RWPE2 (cell line): ENCODE results near the gene FAR2.
"Not testable (repeated sequence)": the region's sequence is repeated elsewhere in the genome, so short reads cannot be mapped to it uniquely, and the experiment has no call there.

Experiments
- ATAC-seq: fragments of 200-7000 bp; cut with Tn5 transposase; 3 replicates; pipeline ENCODE4 v1.9.1; 2021; ENCODE audit warnings: low read depth
- DNase-seq: peaks from one replicate; pipeline ENCODE4 v3.0.0-alpha.2; 2020; ENCODE audit warnings: low spot score
- H3K27ac ChIP-seq: fragments of 450-650 bp; 2 replicates; pipeline ENCODE4 v1.5.1; 2017; ENCODE audit warnings: mild to moderate bottlenecking; ENCODE audit not compliant: poor library complexity, severe bottlenecking
- H3K27me3 ChIP-seq: fragments of 250-450 bp; sonication (Bioruptor Pico); 2 replicates; pipeline ENCODE4 v1.5.1; 2021; ENCODE audit warnings: mild to moderate bottlenecking, moderate library complexity; ENCODE audit not compliant: insufficient read depth, poor library complexity, severe bottlenecking
- H3K36me3 ChIP-seq: fragments of 250-450 bp; sonication (Bioruptor Pico); 2 replicates; pipeline ENCODE4 v1.5.1; 2020; ENCODE audit warnings: low read depth, mild to moderate bottlenecking, moderate library complexity
- H3K4me1 ChIP-seq: fragments of 250-450 bp; sonication (Bioruptor Pico); 2 replicates; pipeline ENCODE4 v1.5.1; 2021; ENCODE audit warnings: mild to moderate bottlenecking, moderate library complexity; ENCODE audit not compliant: insufficient read depth, poor library complexity, severe bottlenecking
- H3K4me3 ChIP-seq: fragments of 250-450 bp; sonication (Bioruptor Pico); 2 replicates; pipeline ENCODE4 v1.5.1; 2021; ENCODE audit warnings: mild to moderate bottlenecking, moderate library complexity; ENCODE audit not compliant: severe bottlenecking
- H3K9me3 ChIP-seq: fragments of 250-450 bp; sonication (Bioruptor Pico); 2 replicates; pipeline ENCODE4 v1.5.1; 2021; ENCODE audit warnings: mild to moderate bottlenecking, moderate library complexity; ENCODE audit not compliant: severe bottlenecking
- CTCF ChIP-seq: fragments of 450-650 bp; IDR thresholded peaks from one replicate; pipeline ENCODE4 v1.5.1; 2017; ENCODE audit warnings: mild to moderate bottlenecking, moderate library complexity; ENCODE audit not compliant: poor library complexity, severe bottlenecking

The FAR2 gene

GRCh38 chr12:29133181-29133580 is 15.9 kb upstream of the FAR2 start:
- H3K9me3 ChIP-seq: no peaks in the 10 kb centered on the region
- DNase-seq (no peak), ATAC-seq (no peak)
- H3K36me3 ChIP-seq: no peaks in the 10 kb centered on the region
- H3K27me3 ChIP-seq: no peaks in the 10 kb centered on the region
- no peak overlapping the region for H3K27ac ChIP-seq
- H3K4me1 ChIP-seq: no peaks in the 10 kb centered on the region
- TF ChIP-seq CTCF: no peak
- H3K4me3 ChIP-seq: no peak overlapping the region

- Histone ChIP-seq H3K4me3 (no peak overlapping the region), H3K27me3 (no peaks in the 10 kb centered on the region), H3K36me3 (no peaks in the 10 kb centered on the region), H3K9me3 (no peaks in the 10 kb centered on the region), H3K4me1 (no peaks in the 10 kb centered on the region), H3K27ac (no peak overlapping the region)
- ATAC-seq: no peak
- DNase-seq: no peak
- no peak for TF ChIP-seq CTCF
These were observed 15.4 kb upstream of the FAR2 start for GRCh38 chr12:29133680-29134079.

GRCh38 chr12:29138256-29138655 is 10.8 kb upstream of the FAR2 start:
- ATAC-seq: not testable (repeated sequence)

GRCh38 chr12:29138855-29139254 is 10.2 kb upstream of the FAR2 start:
- ATAC-seq, H3K27ac ChIP-seq, H3K27me3 ChIP-seq, H3K9me3 ChIP-seq, DNase-seq, H3K4me3 ChIP-seq, H3K4me1 ChIP-seq, H3K36me3 ChIP-seq: not testable (repeated sequence)

More at GRCh38 chr12:29138256-29138655, 10.8 kb upstream of the FAR2 start:
- not testable (repeated sequence) for H3K27me3 ChIP-seq, H3K4me1 ChIP-seq, DNase-seq, H3K9me3 ChIP-seq, H3K36me3 ChIP-seq, H3K27ac ChIP-seq, H3K4me3 ChIP-seq

GRCh38 chr12:29145372-29146170 is 3.5 kb upstream of the FAR2 start:
- H3K36me3 ChIP-seq: no peaks in the 10 kb centered on the region
- no peak overlapping the region for H3K4me3 ChIP-seq
- no peak for ATAC-seq
- no peaks in the 10 kb centered on the region for H3K9me3 ChIP-seq
- no peak for DNase-seq
- H3K27me3 ChIP-seq: no peaks in the 10 kb centered on the region
- H3K27ac ChIP-seq: no peak overlapping the region
- TF ChIP-seq CTCF: no peak
- H3K4me1 ChIP-seq: peaks cover 6% of the 10 kb centered on the region

- TF ChIP-seq CTCF: no peak
- ATAC-seq (no peak), DNase-seq (no peak)
- Histone ChIP-seq H3K9me3 (no peaks in the 10 kb centered on the region), H3K27me3 (no peaks in the 10 kb centered on the region), H3K4me3 (no peak overlapping the region), H3K36me3 (no peaks in the 10 kb centered on the region), H3K27ac (no peak overlapping the region), H3K4me1 (peaks cover 6% of the 10 kb centered on the region)
These were observed 2.9 kb upstream of the FAR2 start for GRCh38 chr12:29146196-29146595.
